Measurements from ENCODE around the gene ABHD6. TPM values are rescaled to one million over a fixed set of nuclear protein-coding genes. Genes with fewer than 3 reads are reported as not detected.
A peak's percentile ranks its signal among the peaks of the same experiment; 100 is the strongest.
"Not testable (repeated sequence)": the region's sequence is repeated elsewhere in the genome, so short reads cannot be mapped to it uniquely, and the experiment has no call there.

ABHD6 gene
- total RNA-seq, 1 donor from 2014 or later, result 48.7 TPM

- POLR2A ChIA-PET, result interaction anchor here (0.7 to 11.9 kb wide), 5 partner anchors 15 to 106 kb away, joined by 4 to 286 read pairs (median 4); partner anchors contain the start of genes HTD2 and RPP14
- no peak for ATAC-seq (ENCODE audit: low read depth)
- Mint-ChIP-seq H3K27me3 (no peaks in the 10 kb centered on the region), H3K36me3 (ENCODE audit: low read depth) (peaks cover 5% of the 10 kb centered on the region), H3K4me1 (peaks cover 68% of the 10 kb centered on the region), H3K9me3 (no peaks in the 10 kb centered on the region), H3K27ac (peak overlapping the region; percentile 70), H3K4me3 (peak overlapping the region; percentile 64)
- TF ChIP-seq CTCF (IDR thresholded peaks at IDR 0.05), result no peak
- DNase-seq, result no peak
- CTCF ChIA-PET, result interaction anchor here (1.0 to 3.0 kb wide), 5 partner anchors 12 to 106 kb away, joined by 3 to 11 read pairs (median 5); partner anchors contain the start of genes HTD2 and RPP14
- intact Hi-C loops (cut with micrococcal nuclease), result no loop called here
These were observed 37.4 kb upstream of the ABHD6 start for GRCh38 chr3:58200121-58200709.

GRCh38 chr3:58200846-58201355, 36.7 kb upstream of the ABHD6 start:
- no peak for TF ChIP-seq CTCF (IDR thresholded peaks at IDR 0.05)
- no peaks in the 10 kb centered on the region for H3K9me3 Mint-ChIP-seq
- H3K4me3 Mint-ChIP-seq, result peak overlapping the region; percentile 64
- ATAC-seq (ENCODE audit: low read depth) (no peak), DNase-seq (no peak)
- no peaks in the 10 kb centered on the region for H3K27me3 Mint-ChIP-seq
- H3K27ac Mint-ChIP-seq, result peak overlapping the region; percentile 70
- H3K36me3 Mint-ChIP-seq (ENCODE audit: low read depth), result peaks cover 3% of the 10 kb centered on the region
- peaks cover 66% of the 10 kb centered on the region for H3K4me1 Mint-ChIP-seq
- ChIA-PET CTCF (interaction anchor here (1.0 to 3.0 kb wide), 6 partner anchors 12 to 105 kb away, joined by 3 to 11 read pairs (median 4); partner anchors contain the start of genes HTD2 and RPP14), POLR2A (interaction anchor here (0.6 to 11.9 kb wide), 5 partner anchors 15 to 1444 kb away, joined by 4 to 286 read pairs (median 4); no protein-coding TSS in a partner anchor)
- intact Hi-C loops (cut with micrococcal nuclease), result no loop called here

GRCh38 chr3:58201451-58201850, 36.1 kb upstream of the ABHD6 start:
- intact Hi-C loops (cut with micrococcal nuclease); H3K9me3 Mint-ChIP-seq; ATAC-seq (ENCODE audit: low read depth); H3K4me3 Mint-ChIP-seq; H3K36me3 Mint-ChIP-seq (ENCODE audit: low read depth); DNase-seq; H3K27me3 Mint-ChIP-seq: not testable (repeated sequence)
- H3K27ac Mint-ChIP-seq, result peak overlapping the region; percentile 70
- ChIA-PET POLR2A (interaction anchor here (0.5 to 11.9 kb wide), 7 partner anchors 14 to 1445 kb away, joined by 3 to 286 read pairs (median 4); partner anchors contain the start of gene ABHD6), CTCF (interaction anchor here (1.1 to 3.0 kb wide), 2 partner anchors 13 to 15 kb away, joined by 3 to 11 read pairs; no protein-coding TSS in a partner anchor)
- peaks cover 71% of the 10 kb centered on the region for H3K4me1 Mint-ChIP-seq

GRCh38 chr3:58202917-58203360, 34.7 kb upstream of the ABHD6 start:
- H3K27me3 Mint-ChIP-seq, result no peaks in the 10 kb centered on the region
- no peaks in the 10 kb centered on the region for H3K36me3 Mint-ChIP-seq (ENCODE audit: low read depth)
- H3K4me3 Mint-ChIP-seq, result peak overlapping the region; percentile 52
- ChIA-PET CTCF (interaction anchor here (0.8 to 2.6 kb wide), 5 partner anchors 10 to 22 kb away, joined by 3 to 17 read pairs (median 6); no protein-coding TSS in a partner anchor), POLR2A (interaction anchor here (0.6 to 11.9 kb wide), 8 partner anchors 13 to 199 kb away, joined by 3 to 286 read pairs (median 4); partner anchors contain the start of gene ABHD6)
- TF ChIP-seq CTCF (IDR thresholded peaks at IDR 0.05), result no peak
- peak overlapping the region; percentile 81 for H3K27ac Mint-ChIP-seq
- ATAC-seq (ENCODE audit: low read depth), result peak; percentile 74
- no peaks in the 10 kb centered on the region for H3K9me3 Mint-ChIP-seq
- intact Hi-C loops (cut with micrococcal nuclease), result loop anchor here (1.0 kb wide), 1 partner anchor 11 kb away; no protein-coding TSS in a partner anchor
- peaks cover 60% of the 10 kb centered on the region for H3K4me1 Mint-ChIP-seq
- DNase-seq, result no peak

- POLR2A ChIA-PET, result interaction anchor here (0.6 to 11.9 kb wide), 5 partner anchors 12 to 90 kb away, joined by 3 to 286 read pairs (median 4); no protein-coding TSS in a partner anchor
- no peaks in the 10 kb centered on the region for H3K27me3 Mint-ChIP-seq
- H3K9me3 Mint-ChIP-seq, result no peaks in the 10 kb centered on the region
- intact Hi-C loops (cut with micrococcal nuclease), result loop anchor here (1.0 kb wide), 1 partner anchor 11 kb away; no protein-coding TSS in a partner anchor
- CTCF ChIA-PET, result interaction anchor here (0.8 to 2.6 kb wide), 5 partner anchors 10 to 103 kb away, joined by 3 to 17 read pairs (median 6); partner anchors contain the start of genes HTD2 and RPP14
- H3K4me1 Mint-ChIP-seq, result peaks cover 54% of the 10 kb centered on the region
- no peak for TF ChIP-seq CTCF (IDR thresholded peaks at IDR 0.05)
- no peak overlapping the region for H3K4me3 Mint-ChIP-seq
- no peaks in the 10 kb centered on the region for H3K36me3 Mint-ChIP-seq (ENCODE audit: low read depth)
- DNase-seq (no peak), ATAC-seq (ENCODE audit: low read depth) (no peak)
- peak overlapping the region; percentile 81 for H3K27ac Mint-ChIP-seq
These were observed 34.1 kb upstream of the ABHD6 start for GRCh38 chr3:58203541-58203940.
